Effector memory CD8-positive, alpha-beta T cell (primary cell): ENCODE results near the gene ZDHHC15.
"Not testable (repeated sequence)": the region's sequence is repeated elsewhere in the genome, so short reads cannot be mapped to it uniquely, and the experiment has no call there.

Experiments
- ATAC-seq: fragments of 150-1000 bp; cut with Tn5 transposase; replicated peaks from 2 replicates; pipeline ENCODE4 v1.10.0; 2021; ENCODE audit warnings: mild to moderate bottlenecking, moderate library complexity
- DNase-seq, 3 experiments: peaks; one replicate each; pipeline ENCODE4 v3.0.0; 2021
- H3K27ac Mint-ChIP-seq, 2 donors: one replicate each; pipeline ENCODE4 v1.8.0; 2022; ENCODE audit warnings: mild to moderate bottlenecking in 2 of 2, mixed read lengths in 2 of 2, moderate library complexity in 2 of 2
- H3K27me3 Mint-ChIP-seq, 2 donors: one replicate each; pipeline ENCODE4 v1.8.0; 2022; ENCODE audit warnings: mixed read lengths in 2 of 2
- H3K36me3 Mint-ChIP-seq: one replicate; pipeline ENCODE4 v1.8.0; 2022; ENCODE audit warnings: mild to moderate bottlenecking, moderate library complexity, mixed read lengths; ENCODE audit not compliant: insufficient read depth
- H3K4me1 Mint-ChIP-seq, 2 donors: one replicate each; pipeline ENCODE4 v1.8.0; 2022; ENCODE audit warnings: low read depth in 2 of 2, mixed read lengths in 2 of 2
- H3K4me3 Mint-ChIP-seq, 2 donors: one replicate each; pipeline ENCODE4 v1.8.0; 2022; ENCODE audit warnings: mild to moderate bottlenecking in 2 of 2, mixed read lengths in 2 of 2, moderate library complexity in 2 of 2
- H3K9me3 Mint-ChIP-seq, 2 donors: one replicate each; pipeline ENCODE4 v1.8.0; 2022; ENCODE audit warnings: mixed read lengths in 2 of 2

The ZDHHC15 gene

DNA sequence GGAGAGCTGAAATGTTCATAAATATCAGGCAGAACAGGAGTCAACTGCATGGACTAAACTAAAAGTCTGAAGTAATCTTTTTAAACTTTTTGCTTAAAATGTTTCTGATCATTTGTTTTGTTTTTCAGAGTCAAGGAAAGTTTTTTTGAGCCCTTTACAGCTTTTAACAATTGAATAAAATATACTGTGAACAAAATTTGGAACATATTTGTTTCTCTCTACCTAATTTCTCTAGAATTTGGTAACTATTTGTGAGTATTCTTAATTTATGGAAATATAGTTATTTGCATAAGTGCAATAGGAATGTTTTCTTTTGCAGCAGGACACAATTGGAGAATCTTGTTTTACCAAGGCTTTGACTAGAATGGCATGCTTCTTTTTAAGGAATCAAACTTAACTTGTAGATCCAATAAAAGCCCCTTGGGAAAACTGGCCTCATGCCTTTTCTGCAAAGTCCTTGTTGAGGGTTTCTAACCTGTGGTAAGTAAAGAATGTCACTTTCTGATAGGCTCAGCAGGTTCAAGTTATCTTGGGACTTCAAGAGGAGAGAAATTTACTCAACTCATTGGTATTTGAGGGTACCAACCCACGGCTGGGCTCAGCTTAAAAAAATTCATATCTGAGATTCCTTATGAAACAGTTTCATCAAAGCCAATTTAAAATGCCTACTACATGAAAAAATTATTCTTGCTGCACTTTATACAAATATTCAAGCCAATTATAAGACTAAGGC is 157.4 kb downstream of the ZDHHC15 start:
- Mint-ChIP-seq H3K9me3 (peaks cover 0 to 2% of the 10 kb centered on the region in 2 donors), H3K27me3 (no peaks in the 10 kb centered on the region), H3K4me1 (no peaks in the 10 kb centered on the region), H3K27ac (no peak overlapping the region), H3K4me3 (no peak overlapping the region), H3K36me3 (peaks cover 2% of the 10 kb centered on the region)
- ATAC-seq (no peak), DNase-seq (no peak)

DNA sequence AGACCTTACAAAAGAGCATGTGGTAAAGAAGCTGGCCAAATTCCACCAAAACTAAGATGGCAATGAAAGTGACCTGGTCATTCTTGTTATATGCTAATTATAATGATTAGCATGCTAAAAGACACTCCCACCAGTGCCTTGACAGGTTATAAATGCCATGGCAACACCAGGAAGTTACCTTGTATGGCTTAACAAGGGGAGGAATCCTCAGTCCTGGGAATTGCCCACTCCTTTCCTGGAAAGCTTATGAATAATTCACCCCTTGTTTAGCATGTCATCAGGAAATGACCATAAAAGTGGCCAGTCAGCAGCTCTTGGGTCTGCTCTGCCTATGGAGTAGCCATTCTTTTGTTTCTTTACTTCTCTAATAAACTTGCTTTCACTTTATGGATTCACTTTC is 161.0 kb downstream of the ZDHHC15 start:
- Mint-ChIP-seq H3K4me3 (no peak overlapping the region), H3K4me1 (no peaks in the 10 kb centered on the region), H3K36me3 (peaks cover 2% of the 10 kb centered on the region), H3K9me3 (peaks cover 0 to 2% of the 10 kb centered on the region in 2 donors), H3K27ac (no peak overlapping the region), H3K27me3 (no peaks in the 10 kb centered on the region)
- ATAC-seq (no peak), DNase-seq (no peak)

DNA sequence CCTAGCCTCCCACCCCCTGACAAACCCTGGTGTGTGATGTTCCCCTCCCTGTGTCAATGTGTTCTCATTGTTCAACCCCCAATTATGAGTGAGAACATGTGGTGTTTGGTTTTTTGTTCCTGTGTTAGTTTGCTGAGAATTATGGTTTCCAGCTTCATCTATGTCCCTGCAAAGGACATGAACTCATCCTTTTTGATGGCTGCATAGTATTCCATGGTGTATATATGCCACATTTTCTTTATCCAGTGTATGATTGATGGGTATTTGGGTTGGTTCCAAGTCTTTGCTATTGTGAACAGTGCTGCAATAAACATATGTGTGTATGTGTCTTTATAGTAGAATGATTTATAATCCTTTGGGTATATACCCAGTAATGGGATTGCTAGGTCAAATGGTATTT is 174.2 kb downstream of the ZDHHC15 start:
- H3K4me3 Mint-ChIP-seq, H3K27me3 Mint-ChIP-seq, ATAC-seq, DNase-seq, H3K9me3 Mint-ChIP-seq, H3K4me1 Mint-ChIP-seq, H3K27ac Mint-ChIP-seq, H3K36me3 Mint-ChIP-seq: not testable (repeated sequence)

DNA sequence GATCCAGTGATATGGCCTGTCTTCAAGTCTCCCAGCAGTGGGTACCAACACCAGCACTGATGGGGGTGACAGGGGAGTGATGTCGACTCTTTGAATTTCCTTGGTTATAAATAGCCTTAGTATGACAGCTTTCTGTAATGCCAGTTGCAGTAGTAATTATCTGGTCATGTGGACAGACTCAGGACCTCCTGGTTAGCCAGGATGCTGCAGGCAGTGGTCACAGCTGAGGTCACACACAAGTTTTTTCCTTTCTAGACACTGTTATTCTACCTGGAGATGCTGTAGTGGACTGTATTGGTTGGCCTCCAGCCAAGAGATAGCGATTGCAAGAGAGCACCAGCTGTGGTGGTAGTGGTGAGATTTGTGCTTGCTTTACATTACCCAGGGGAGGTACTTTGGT is 185.3 kb downstream of the ZDHHC15 start:
- DNase-seq (no peak), ATAC-seq (no peak)
- no peaks in the 10 kb centered on the region for H3K4me1 Mint-ChIP-seq
- no peak overlapping the region for H3K27ac Mint-ChIP-seq
- no peaks in the 10 kb centered on the region for H3K9me3 Mint-ChIP-seq
- H3K36me3 Mint-ChIP-seq, result peaks cover 9% of the 10 kb centered on the region
- no peaks in the 10 kb centered on the region for H3K27me3 Mint-ChIP-seq
- H3K4me3 Mint-ChIP-seq, result no peak overlapping the region

DNA sequence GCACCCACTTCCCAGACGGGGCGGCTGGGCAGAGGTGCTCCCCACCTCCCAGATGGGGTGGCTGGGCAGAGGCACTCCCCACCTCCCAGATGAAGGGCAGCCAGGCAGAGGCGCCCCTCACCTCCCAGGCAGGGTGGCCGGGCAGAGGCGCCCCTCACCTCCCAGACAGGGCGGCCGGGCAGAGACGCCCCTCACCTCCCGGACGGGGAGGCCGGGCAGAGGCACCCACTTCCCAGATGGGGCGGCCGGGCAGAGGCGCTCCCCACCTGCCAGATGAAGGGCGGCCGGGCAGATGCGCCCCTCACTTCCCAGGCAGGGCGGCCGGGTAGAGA is 187.7 kb downstream of the ZDHHC15 start:
- Mint-ChIP-seq H3K27me3 (no peaks in the 10 kb centered on the region), H3K27ac (no peak overlapping the region), H3K36me3 (peaks cover 11% of the 10 kb centered on the region), H3K9me3 (peaks cover 0 to 8% of the 10 kb centered on the region in 2 donors), H3K4me1 (no peaks in the 10 kb centered on the region), H3K4me3 (no peak overlapping the region)
- DNase-seq (no peak), ATAC-seq (no peak)

DNA sequence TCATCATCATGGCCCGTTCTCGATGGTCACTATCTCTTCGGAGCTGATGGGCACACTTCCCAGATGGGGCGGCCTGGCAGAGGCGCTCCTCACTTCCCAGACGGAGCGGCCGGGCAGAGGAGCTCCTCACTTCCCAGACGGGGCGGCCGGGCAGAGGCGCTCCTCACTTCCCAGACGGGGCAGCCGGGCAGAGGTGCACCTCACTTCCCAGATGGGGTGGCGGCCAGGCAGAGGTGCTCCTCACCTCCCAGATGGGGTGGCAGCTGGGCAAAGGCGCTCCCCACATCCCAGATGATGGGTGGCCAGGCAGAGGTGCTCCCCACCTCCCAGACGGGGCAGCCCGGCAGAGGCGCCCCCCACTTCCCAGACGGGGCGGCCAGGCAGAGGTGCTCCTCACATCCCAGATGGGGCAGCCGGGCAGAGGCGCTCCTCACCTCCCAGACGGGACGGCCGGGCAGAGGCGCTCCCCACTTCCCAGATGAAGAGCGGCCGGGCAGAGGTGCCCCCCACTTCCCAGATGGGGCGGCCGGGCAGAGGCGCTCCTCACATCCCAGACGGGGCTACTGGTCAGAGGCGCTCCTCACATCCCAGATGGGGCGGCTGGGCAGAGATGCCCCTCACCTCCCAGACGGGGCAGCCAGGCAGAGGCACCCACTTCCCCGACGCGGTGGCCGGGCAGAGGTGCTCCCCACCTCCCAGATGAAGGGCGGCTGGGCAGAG is 188.3 kb downstream of the ZDHHC15 start:
- H3K4me3 Mint-ChIP-seq, DNase-seq, H3K27ac Mint-ChIP-seq, H3K9me3 Mint-ChIP-seq, ATAC-seq, H3K27me3 Mint-ChIP-seq, H3K4me1 Mint-ChIP-seq: not testable (repeated sequence)
- H3K36me3 Mint-ChIP-seq, result peaks cover 14% of the 10 kb centered on the region

DNA sequence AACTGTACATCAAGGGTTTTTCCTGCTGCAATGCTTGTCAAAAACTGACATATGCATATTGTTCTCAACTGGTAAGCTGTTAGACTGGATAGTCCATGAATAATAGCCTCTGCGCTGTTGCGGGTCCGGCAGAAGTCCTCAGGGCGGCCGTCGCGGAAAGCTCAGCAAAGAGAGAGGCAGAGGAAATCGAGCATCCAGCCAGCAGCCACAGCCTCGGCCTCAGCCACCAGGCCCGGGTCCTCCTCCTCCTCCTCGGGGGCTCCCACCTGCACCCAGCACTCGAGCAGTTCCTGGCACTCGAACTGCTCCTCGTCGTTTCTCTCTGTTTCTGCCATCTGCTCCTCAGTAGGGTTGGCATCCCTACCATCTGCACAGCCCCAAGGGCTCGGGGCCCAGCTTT is 195.2 kb downstream of the ZDHHC15 start:
- no peak for DNase-seq
- H3K27ac Mint-ChIP-seq, result no peak overlapping the region
- H3K36me3 Mint-ChIP-seq, result peaks cover 20% of the 10 kb centered on the region
- peaks cover 0 to 8% of the 10 kb centered on the region in 2 donors for H3K9me3 Mint-ChIP-seq
- H3K27me3 Mint-ChIP-seq, result no peaks in the 10 kb centered on the region
- no peak overlapping the region for H3K4me3 Mint-ChIP-seq
- no peak for ATAC-seq
- H3K4me1 Mint-ChIP-seq, result no peaks in the 10 kb centered on the region
